GM12891 (cell line): ENCODE measurements around the gene JOSD2.

ENCODE experiments used
- PAX5 ChIP-seq: IDR thresholded peaks from 2 replicates; pipeline ENCODE4 v1.6.1; 2011; ENCODE audit warnings: low read length, moderate library complexity, mild to moderate bottlenecking; ENCODE audit not compliant: insufficient read depth, severe bottlenecking
- POLR2A ChIP-seq: IDR thresholded peaks from 2 replicates; pipeline ENCODE4 v1.6.1; 2011; ENCODE audit warnings: low read depth, low read length, control low read depth
- TAF1 ChIP-seq: IDR thresholded peaks from 2 replicates; pipeline ENCODE4 v1.6.1; 2011; ENCODE audit warnings: low read depth, low read length, control low read depth

DNA sequence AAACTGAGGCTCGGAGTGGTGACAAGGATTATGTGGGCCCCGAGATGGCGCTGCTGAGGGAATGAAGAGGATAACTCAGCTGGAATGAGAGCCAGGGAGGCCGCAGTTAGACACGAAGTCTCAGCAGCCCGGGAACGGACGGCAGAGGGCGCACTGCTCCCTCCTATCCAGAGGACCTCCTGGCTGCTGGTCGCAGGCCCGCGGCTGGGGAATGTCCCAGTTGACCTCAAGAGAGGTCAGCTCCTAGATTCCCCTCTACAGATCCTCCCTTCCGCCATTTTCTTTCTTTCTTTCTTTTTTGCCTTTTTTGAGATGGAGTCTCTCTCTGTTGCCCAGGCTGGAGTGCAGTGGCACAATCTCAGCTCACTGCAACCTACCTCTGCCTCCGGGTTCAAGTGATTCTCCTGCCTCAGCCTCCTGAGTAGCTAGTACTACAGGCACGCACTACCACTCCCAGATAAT lies 26.8 kb upstream of the JOSD2 start:
- no peak for TF ChIP-seq POLR2A
- TF ChIP-seq TAF1: no peak
- TF ChIP-seq PAX5: no peak
